LNCAP (cell line): ENCODE results near the gene SSTR3.

ENCODE experiments used
- CTCF ChIP-seq: fragments of 450-650 bp; IDR thresholded peaks from 2 replicates; pipeline ENCODE4 v1.5.1; 2017; ENCODE audit warnings: mild to moderate bottlenecking

SSTR3 gene

GRCh38 chr22:37184816-37185541, 27.3 kb downstream of the SSTR3 start:
- TF ChIP-seq CTCF = no peak

- TF ChIP-seq CTCF = no peak
Measured at GRCh38 chr22:37184380-37184755, 27.9 kb downstream of the SSTR3 start.

GRCh38 chr22:37183432-37184379, 28.6 kb downstream of the SSTR3 start:
- TF ChIP-seq CTCF = no peak

- TF ChIP-seq CTCF = no peak
Measured at GRCh38 chr22:37182949-37183245, 29.4 kb downstream of the SSTR3 start.

GRCh38 chr22:37182101-37182948, 30.0 kb downstream of the SSTR3 start:
- TF ChIP-seq CTCF = no peak

- no peak for TF ChIP-seq CTCF
Measured at GRCh38 chr22:37181681-37182080, 30.6 kb downstream of the SSTR3 start.

- TF ChIP-seq CTCF = no peak
Measured at GRCh38 chr22:37180531-37181231, 31.6 kb downstream of the SSTR3 start.
